GM23338 (cell line): Measurements from ENCODE around the gene USP51. TPM values are rescaled to one million over a fixed set of nuclear protein-coding genes. Genes with fewer than 3 reads are reported as not detected.

ENCODE experiments used
- microRNA-seq: library from miRNA; unstranded; fragments of <30 nt; microRNA quantifications from one replicate; pipeline ENCODE4, GENCODE V29; 2017
- polyA plus RNA-seq: library from polyadenylated mRNA; unstranded; fragments of >200 nt; fragmentation: Nextera tagmentation; extraction: Ambion mirVana; gene quantifications from 2 replicates; pipeline ENCODE4 v1.2.1, GENCODE V29; 2016
- small RNA-seq: library from RNA; depleted of rRNA; stranded (forward); fragments of <200 nt; gene quantifications from one replicate; pipeline ENCODE3, GENCODE V24; 2014; ENCODE audit warnings: low replicate concordance
- total RNA-seq: library from RNA; depleted of rRNA; stranded (reverse); fragments of >200 nt; shearing (Covaris generic); gene quantifications from 2 replicates; pipeline ENCODE4 v1.2.3, GENCODE V29; 2014; rRNA removed

USP51 gene
- total and polyA plus RNA-seq, 2 experiments from 2014 or later, result 3.5 to 5.5 TPM

Small RNA genes lying within 50 kb of the gene (microRNA-seq; reads per million reads assigned to microRNA genes)
- not detected for gene MIR4536-1
- not detected for gene MIR4536-2

Small RNA genes lying within 50 kb of the gene (small RNA-seq; reads per million reads assigned to genes)
- gene MIR4536-2, result not detected

Other genes starting within 250 kb of the USP51 start
- not detected in 2 replicates for gene PAGE3, start 224.9 kb downstream of the USP51 start, total RNA-seq
- gene PAGE3, start 224.9 kb downstream of the USP51 start, polyA plus RNA-seq, result not detected in 2 replicates
- 15.0 and 15.8 TPM in 2 replicates for gene MAGEH1, start 37.7 kb downstream of the USP51 start, total RNA-seq
- 14.0 and 14.2 TPM in 2 replicates for gene MAGEH1, start 37.7 kb downstream of the USP51 start, polyA plus RNA-seq
- not detected in 2 replicates for gene FOXR2, start 133.6 kb upstream of the USP51 start, total RNA-seq
- gene FOXR2, start 133.6 kb upstream of the USP51 start, polyA plus RNA-seq, result not detected in 2 replicates
- gene RRAGB, start 227.9 kb upstream of the USP51 start, total RNA-seq, result 6.0 and 10.1 TPM in 2 replicates
- 5.0 and 7.9 TPM in 2 replicates for gene RRAGB, start 227.9 kb upstream of the USP51 start, polyA plus RNA-seq